ENCODE data around the gene LUZP4.
A peak's percentile ranks its signal among the peaks of the same experiment; 100 is the strongest.
"Not testable (repeated sequence)": the region's sequence is repeated elsewhere in the genome, so short reads cannot be mapped to it uniquely, and the experiment has no call there.

LUZP4 gene, protein sequence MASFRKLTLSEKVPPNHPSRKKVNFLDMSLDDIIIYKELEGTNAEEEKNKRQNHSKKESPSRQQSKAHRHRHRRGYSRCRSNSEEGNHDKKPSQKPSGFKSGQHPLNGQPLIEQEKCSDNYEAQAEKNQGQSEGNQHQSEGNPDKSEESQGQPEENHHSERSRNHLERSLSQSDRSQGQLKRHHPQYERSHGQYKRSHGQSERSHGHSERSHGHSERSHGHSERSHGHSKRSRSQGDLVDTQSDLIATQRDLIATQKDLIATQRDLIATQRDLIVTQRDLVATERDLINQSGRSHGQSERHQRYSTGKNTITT

GRCh38 chrX:115289465-115289864 is at the start of gene LUZP4:
TSS of gene LUZP4 (plus strand) at chrX:115289715. CDS start at chrX:115289760, 45 bp downstream.
- FAIRE-seq = no peak

GRCh38 chrX:115251458-115252233 is 37.9 kb upstream of the LUZP4 start:
- no peak for FAIRE-seq

DNA sequence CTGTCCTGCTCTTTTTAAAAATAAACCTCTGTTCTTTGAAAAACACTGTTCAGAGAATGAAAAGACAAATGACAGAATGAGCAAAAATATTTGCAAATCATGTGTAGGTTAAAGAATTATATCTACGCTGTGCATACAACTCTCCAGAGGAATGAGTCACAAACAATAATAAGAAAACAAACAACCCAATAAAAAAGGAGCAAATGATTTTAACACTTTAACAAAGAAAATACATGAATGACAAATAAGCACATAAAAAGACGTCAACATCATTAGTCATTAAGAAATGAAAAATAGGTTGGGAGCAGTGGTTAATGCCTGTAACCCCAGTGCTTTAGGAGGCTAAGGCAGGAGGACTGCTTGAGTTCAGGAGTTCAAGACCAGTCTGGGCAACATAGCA is 34.5 kb upstream of the LUZP4 start:
- FAIRE-seq = no peak

GRCh38 chrX:115257711-115258110 is 31.8 kb upstream of the LUZP4 start:
- no peak for FAIRE-seq

GRCh38 chrX:115259238-115259875 is 30.2 kb upstream of the LUZP4 start:
- no peak for FAIRE-seq

DNA sequence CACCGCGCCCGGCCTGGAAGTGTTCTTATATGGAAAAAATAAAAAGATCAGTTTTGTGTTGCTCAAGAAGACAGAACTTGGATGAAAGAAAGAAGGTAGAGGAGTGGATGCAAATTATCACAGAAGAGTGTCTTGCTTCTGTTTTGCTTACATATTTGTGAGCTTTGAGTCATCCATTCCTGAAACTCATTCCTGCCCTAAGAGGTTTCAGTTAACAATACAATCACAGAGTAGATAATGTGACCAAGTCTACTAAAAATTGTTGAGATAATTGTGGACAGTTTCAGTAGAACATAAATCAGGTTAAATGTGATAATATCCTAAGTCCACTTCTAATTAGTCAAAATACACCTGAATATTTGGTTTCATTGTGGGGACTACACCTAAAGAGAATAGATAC is 29.2 kb upstream of the LUZP4 start:
- no peak for FAIRE-seq

DNA sequence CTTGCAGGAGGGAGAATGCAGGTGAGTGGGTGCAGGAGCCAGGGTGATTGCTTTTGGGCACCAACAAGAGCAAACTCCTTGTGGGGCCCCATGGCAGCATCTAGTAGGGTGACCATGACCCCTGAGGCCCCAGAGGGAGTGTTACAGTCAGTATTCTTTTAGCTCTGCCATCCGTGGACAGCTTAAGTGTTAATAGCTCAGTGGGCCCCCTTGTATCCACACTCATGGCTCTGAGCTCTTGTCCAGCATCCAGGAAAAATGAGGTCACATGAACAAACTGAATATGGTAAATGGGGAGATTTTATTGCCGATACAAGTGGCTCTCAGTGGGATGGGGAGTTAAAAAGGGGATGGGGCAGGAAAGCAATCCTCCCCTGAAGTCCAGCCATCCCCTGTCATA is 28.4 kb upstream of the LUZP4 start:
- FAIRE-seq = no peak

GRCh38 chrX:115264009-115264408 is 25.5 kb upstream of the LUZP4 start:
- FAIRE-seq = no peak

- no peak for FAIRE-seq
Observed at GRCh38 chrX:115266300-115266699, 23.2 kb upstream of the LUZP4 start.

DNA sequence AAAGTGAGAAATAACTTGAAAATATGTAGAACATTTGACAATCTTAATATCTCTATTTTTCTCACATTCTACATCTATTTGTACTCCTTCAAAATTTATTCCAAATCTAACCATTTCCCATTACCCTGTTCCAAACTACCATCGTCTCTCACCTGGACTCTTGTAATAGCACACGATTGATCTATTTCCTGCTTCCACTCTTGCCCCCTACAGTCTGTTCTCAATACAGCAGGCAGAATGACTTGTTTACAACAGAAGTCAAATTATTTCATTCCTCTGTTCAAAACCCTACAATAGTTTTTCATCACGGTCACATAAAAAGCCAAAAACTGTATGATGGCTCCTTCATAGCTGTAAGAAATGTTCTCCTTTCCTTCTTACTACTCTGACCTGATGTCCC is 21.1 kb upstream of the LUZP4 start:
- no peak for FAIRE-seq

- FAIRE-seq = no peak
Observed at GRCh38 chrX:115269051-115269683, 20.3 kb upstream of the LUZP4 start.

- FAIRE-seq = no peak
Observed at GRCh38 chrX:115284877-115285276, 4.6 kb upstream of the LUZP4 start.

- no peak for FAIRE-seq
Observed at GRCh38 chrX:115297189-115297588, 7.7 kb downstream of the LUZP4 start.

GRCh38 chrX:115311139-115311538 is 21.6 kb downstream of the LUZP4 start:
- FAIRE-seq = no peak

- FAIRE-seq = no peak
Observed at GRCh38 chrX:115311601-115312001, 22.1 kb downstream of the LUZP4 start.

GRCh38 chrX:115318139-115318538 is 28.6 kb downstream of the LUZP4 start:
- no peak for FAIRE-seq

- FAIRE-seq = no peak
Observed at GRCh38 chrX:115322375-115322774, 32.9 kb downstream of the LUZP4 start.

- FAIRE-seq = no peak
Observed at GRCh38 chrX:115324194-115324593, 34.7 kb downstream of the LUZP4 start.

- not testable (repeated sequence) for FAIRE-seq
Observed at GRCh38 chrX:115329282-115329681, 39.8 kb downstream of the LUZP4 start.

- FAIRE-seq = peak; percentile 79
Observed at GRCh38 chrX:115330498-115331168, 41.1 kb downstream of the LUZP4 start.

DNA sequence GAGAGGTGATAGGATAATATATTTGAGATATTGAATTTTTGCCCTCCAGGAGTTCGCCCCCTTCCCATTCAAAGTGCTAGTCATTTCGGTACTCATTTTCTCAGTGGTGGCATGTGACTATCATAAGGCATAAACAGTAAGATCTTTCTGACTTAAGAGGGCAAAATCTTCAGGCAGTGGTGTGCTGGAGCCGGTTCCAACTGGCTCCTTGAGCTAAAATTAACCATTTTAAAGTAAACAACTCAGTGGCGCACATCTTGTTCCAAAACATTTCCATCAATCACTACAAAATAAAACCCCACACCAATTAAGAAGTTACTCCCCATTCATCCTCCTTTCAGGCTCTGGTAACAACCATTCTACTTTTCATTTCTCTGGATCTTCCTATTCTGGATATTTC is 43.3 kb downstream of the LUZP4 start:
- no peak for FAIRE-seq

- FAIRE-seq = no peak
Observed at GRCh38 chrX:115333446-115333845, 43.9 kb downstream of the LUZP4 start.

All from TTC549 (cell line).